Duodenal mucosa (tissue), 2 donors: ENCODE measurements around the gene BEX3.
"Not testable (repeated sequence)": the region's sequence is repeated elsewhere in the genome, so short reads cannot be mapped to it uniquely, and the experiment has no call there.

Experiments
- H3K27ac ChIP-seq: one replicate; pipeline ENCODE4 v1.7.0; 2013; ENCODE audit warnings: low read depth, low read length
- H3K27me3 ChIP-seq, 2 donors: one replicate each; pipeline ENCODE4 v1.7.0; 2013; ENCODE audit warnings: low read length in 2 of 2, control low read depth in 1 of 2; ENCODE audit not compliant: insufficient read depth in 2 of 2, control insufficient read depth in 1 of 2
- H3K36me3 ChIP-seq, 2 donors: one replicate each; pipeline ENCODE4 v1.7.0; 2013; ENCODE audit warnings: low read length in 2 of 2, control low read depth in 1 of 2; ENCODE audit not compliant: insufficient read depth in 2 of 2, control insufficient read depth in 1 of 2
- H3K4me1 ChIP-seq, 2 donors: one replicate each; pipeline ENCODE4 v1.7.0; 2013; ENCODE audit warnings: low read length in 2 of 2, control low read depth in 1 of 2; ENCODE audit not compliant: insufficient read depth in 2 of 2, control insufficient read depth in 1 of 2
- H3K4me3 ChIP-seq, 2 donors: one replicate each; pipeline ENCODE4 v1.7.0; 2013; ENCODE audit warnings: low read length in 2 of 2, low read depth in 1 of 2
- H3K9ac ChIP-seq, 2 donors: one replicate each; pipeline ENCODE4 v1.7.0; 2013; ENCODE audit warnings: low read length in 2 of 2, low read depth in 1 of 2
- H3K9me3 ChIP-seq, 2 donors: one replicate each; pipeline ENCODE4 v1.7.0; 2013; ENCODE audit warnings: low read length in 2 of 2, control low read depth in 1 of 2; ENCODE audit not compliant: control insufficient read depth in 1 of 2

Gene BEX3

DNA sequence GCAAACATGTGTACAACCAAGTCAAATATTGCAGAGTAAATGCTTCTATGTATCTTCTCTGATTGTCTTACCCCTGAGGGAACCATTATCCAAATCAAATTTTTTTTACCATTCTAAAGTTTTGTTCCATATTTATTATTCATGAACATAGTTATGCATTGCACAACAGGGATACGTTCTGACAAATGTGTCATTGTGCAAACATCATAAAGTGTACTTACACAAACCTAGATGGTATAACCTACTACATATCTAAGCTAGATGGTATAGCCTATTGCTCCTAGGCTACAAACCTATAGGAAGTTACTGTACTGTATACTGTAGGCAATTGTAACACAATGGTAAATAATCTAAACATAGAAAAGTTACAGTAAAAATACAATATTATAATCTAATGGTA is 23.4 kb downstream of the BEX3 start:
- no peak overlapping the region for H3K27ac ChIP-seq
- no peak overlapping the region for H3K9ac ChIP-seq
- no peak overlapping the region for H3K4me3 ChIP-seq
- no peaks in the 10 kb centered on the region for H3K36me3 ChIP-seq
- no peaks in the 10 kb centered on the region for H3K27me3 ChIP-seq
- H3K9me3 ChIP-seq = no peaks in the 10 kb centered on the region
- H3K4me1 ChIP-seq = no peaks in the 10 kb centered on the region

DNA sequence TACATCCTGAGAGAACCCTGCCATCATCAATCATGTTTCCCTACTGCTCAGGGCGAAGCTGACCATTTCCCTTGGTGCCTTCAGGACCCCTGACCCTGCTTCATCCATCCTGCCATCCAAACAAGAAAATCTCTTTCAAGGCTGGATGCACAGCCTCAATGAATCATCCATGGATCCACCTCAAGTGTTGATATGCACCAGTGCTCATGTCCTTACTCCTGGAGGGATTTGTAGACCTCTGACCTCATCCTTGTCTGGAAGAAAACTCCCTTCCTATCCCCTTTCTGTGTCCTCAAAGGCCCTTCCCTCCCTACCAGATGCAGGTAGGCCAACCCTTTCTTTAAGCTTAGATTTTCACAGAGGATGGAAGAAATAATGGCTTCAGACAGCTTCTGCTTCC is 24.6 kb downstream of the BEX3 start:
- no peaks in the 10 kb centered on the region for H3K4me1 ChIP-seq
- H3K9ac ChIP-seq = no peak overlapping the region
- H3K27me3 ChIP-seq = no peaks in the 10 kb centered on the region
- H3K9me3 ChIP-seq = no peaks in the 10 kb centered on the region
- H3K27ac ChIP-seq = no peak overlapping the region
- no peaks in the 10 kb centered on the region for H3K36me3 ChIP-seq
- H3K4me3 ChIP-seq = no peak overlapping the region

DNA sequence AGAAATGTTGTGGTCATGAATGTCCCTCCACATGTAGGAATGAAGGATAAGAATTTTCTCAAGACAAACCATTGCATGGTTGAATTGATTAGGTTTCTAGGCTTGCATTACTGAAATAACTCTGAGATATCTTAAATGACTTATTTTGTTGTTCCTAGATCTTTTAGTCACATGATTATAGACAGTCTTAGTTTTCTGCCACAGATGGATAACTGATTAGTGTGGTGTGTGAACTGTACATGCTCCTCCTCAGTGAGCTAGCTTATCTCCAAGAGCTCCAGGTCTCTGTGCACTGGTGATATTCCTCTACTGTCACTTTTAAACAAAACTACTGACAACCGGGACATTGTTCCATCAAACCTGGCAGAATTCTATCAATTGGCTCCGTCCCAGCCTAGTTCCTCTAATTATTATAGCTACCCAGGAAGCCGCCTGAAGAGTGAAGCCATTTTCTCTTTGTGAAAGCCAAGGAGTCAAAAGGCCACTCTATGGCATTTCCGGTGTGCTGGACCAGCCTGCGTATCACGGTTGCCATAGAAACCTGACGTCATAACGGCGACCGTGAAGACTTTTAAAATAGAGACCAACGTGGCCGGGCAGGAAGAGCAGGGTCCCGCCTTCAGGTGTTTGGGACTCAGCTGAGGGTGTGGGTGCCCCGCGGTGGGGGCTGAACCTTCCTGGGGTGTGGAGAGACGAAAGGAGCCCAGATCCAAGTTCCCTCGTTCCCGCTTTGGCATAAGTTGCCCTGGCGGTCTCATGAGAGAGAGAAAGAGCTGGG is 28.1 kb downstream of the BEX3 start:
- H3K9ac ChIP-seq = peak overlapping the region in 1 of 2 donors; percentile 18
- H3K4me3 ChIP-seq = peak overlapping the region; percentile 57 to 71
- H3K27me3 ChIP-seq = no peaks in the 10 kb centered on the region
- no peaks in the 10 kb centered on the region for H3K36me3 ChIP-seq
- no peak overlapping the region for H3K27ac ChIP-seq
- no peaks in the 10 kb centered on the region for H3K4me1 ChIP-seq
- no peaks in the 10 kb centered on the region for H3K9me3 ChIP-seq

DNA sequence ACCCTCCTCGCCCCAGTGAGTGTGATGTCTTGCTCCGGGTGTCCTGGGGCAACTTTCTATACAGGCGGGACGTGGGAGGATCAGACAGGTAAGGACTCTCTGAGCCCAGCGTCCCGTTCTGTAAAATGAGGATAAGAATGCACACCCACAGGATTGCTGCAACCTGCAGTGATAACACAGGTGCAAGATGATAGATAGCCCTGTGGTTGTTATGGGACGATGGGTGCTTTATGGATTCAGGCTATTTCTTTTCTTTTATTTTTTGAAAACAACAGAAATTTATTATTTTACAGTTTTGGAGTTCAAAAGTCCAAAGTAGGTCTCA is 28.6 kb downstream of the BEX3 start:
- peak overlapping the region in 1 of 2 donors; percentile 18 for H3K9ac ChIP-seq
- no peak overlapping the region for H3K27ac ChIP-seq

DNA sequence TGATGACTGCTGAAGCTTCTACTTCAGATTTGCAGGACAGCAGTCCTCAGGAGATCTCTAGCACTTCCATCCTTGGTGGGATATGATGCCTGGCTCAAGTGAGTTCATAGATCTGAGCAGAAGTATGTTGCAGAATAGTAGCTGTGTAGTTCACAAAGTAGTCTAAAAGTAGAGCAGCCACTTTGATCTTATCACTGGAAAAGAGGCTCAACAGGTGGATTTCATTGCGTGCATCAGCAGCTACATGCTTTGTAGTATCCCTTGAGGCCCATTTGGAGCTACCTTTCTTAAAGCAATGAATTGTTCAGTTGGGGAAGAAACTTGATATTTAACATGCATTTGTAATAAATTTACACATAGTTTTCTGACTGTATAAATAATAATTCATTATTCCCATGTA is 29.9 kb downstream of the BEX3 start:
- Histone ChIP-seq H3K4me1 (no peaks in the 10 kb centered on the region), H3K27me3 (no peaks in the 10 kb centered on the region), H3K9me3 (no peaks in the 10 kb centered on the region), H3K36me3 (no peaks in the 10 kb centered on the region), H3K9ac (no peak overlapping the region), H3K4me3 (no peak overlapping the region), H3K27ac (no peak overlapping the region)

More for the DNA sequence above, 28.6 kb downstream of the BEX3 start:
- no peaks in the 10 kb centered on the region for H3K36me3 ChIP-seq
- no peaks in the 10 kb centered on the region for H3K27me3 ChIP-seq
- no peaks in the 10 kb centered on the region for H3K4me1 ChIP-seq
- no peaks in the 10 kb centered on the region for H3K9me3 ChIP-seq
- peak overlapping the region; percentile 57 to 71 for H3K4me3 ChIP-seq

DNA sequence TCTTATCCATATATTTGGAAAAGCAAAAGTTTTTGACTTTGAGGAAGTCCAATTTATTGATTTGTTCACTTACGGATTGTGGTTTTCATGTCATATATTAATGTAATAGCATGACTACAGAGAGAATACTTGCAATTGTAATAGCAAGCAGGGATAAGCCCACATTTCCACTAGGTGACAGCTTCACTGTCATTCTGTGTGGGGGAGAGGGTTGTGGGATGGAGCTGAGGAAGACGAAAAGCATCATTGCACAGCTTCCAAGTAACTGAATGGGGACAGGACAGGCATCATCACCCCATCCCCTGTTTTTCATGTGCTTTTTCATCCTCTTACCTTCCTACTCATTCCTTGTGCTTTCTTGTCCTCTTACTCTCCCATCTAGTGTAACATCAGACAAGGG is 31.4 kb downstream of the BEX3 start:
- H3K9ac ChIP-seq = no peak overlapping the region
- H3K36me3 ChIP-seq = no peaks in the 10 kb centered on the region
- H3K4me1 ChIP-seq = no peaks in the 10 kb centered on the region
- no peaks in the 10 kb centered on the region for H3K27me3 ChIP-seq
- H3K4me3 ChIP-seq = no peak overlapping the region
- H3K27ac ChIP-seq = no peak overlapping the region
- no peaks in the 10 kb centered on the region for H3K9me3 ChIP-seq

DNA sequence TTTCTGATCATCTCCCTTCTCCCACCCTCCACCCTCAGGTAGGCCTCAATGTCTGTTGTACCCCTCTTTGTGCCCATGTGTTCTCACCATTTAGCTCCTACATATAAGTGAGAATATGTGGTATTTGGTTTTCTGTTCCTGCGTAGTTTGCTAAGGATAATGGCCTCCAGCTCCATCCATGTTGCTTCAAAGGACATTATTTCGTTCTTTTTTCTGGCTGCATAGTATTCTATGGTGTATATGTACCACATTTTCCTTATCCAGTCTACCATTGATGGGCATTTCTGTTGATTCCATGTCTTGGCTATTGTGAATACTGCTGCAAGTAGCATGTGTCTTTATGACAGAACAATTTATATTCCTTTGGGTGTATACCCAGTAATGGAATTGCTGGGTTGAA is 35.4 kb downstream of the BEX3 start:
- not testable (repeated sequence) for H3K4me1 ChIP-seq, H3K9me3 ChIP-seq, H3K9ac ChIP-seq, H3K27ac ChIP-seq, H3K4me3 ChIP-seq, H3K27me3 ChIP-seq, H3K36me3 ChIP-seq

DNA sequence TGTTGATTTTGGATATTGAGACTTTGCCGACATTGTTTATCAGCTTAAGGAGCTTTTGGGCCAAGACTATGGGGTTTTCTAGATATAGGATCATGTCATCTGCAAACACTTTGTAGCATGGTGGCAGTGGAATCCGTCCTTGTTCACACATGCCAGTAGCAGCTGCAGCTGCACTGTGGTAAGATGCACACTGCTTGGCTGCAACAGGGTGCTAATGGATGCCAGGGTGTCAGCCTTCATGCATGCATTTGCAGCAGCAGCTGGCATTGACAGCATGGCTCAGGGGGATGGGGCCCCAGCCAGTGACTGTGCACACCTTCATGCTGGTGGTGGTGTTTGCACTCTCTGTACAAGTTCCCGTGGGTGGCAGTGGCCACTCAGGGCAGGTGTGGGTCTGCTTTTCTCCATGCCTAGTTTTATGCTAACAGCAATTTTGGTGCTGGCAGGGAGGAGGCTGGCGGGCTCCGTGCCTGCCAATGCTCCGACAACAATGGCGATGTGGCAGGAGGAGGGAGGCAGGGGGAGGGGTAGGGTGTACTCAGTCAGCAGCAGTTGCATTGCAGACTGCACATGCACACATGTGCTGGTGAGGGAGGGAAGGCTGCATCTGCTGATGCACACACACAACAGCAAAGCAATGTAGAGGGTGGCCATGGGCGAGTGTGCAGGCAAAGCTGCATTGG is 37.5 kb downstream of the BEX3 start:
- Histone ChIP-seq H3K27ac (no peak overlapping the region), H3K36me3 (no peaks in the 10 kb centered on the region), H3K4me1 (no peaks in the 10 kb centered on the region), H3K27me3 (no peaks in the 10 kb centered on the region), H3K9me3 (no peaks in the 10 kb centered on the region), H3K4me3 (no peak overlapping the region), H3K9ac (no peak overlapping the region)

DNA sequence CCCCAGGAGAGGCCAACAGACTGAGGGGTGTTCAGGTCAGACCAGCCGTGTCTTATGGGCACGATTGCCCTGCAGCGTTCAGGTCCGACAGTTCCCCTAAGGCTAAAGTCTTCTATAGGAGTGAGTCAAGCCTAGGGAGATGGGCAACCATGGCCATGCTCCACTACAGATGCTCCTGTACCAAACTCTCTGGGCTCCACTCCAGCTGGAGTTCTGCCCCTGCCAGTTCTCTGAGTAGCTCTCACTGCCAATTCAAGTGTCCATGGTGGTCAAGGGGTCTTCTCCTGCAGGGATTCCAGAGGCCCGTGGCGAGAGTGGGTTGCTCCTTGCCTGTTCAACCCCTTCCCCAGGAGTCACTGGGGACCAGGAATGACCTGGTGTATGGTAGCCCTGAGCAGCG is 38.2 kb downstream of the BEX3 start:
- H3K9me3 ChIP-seq = no peaks in the 10 kb centered on the region
- no peak overlapping the region for H3K9ac ChIP-seq
- H3K36me3 ChIP-seq = no peaks in the 10 kb centered on the region
- no peak overlapping the region for H3K4me3 ChIP-seq
- no peak overlapping the region for H3K27ac ChIP-seq
- no peaks in the 10 kb centered on the region for H3K27me3 ChIP-seq
- no peaks in the 10 kb centered on the region for H3K4me1 ChIP-seq

DNA sequence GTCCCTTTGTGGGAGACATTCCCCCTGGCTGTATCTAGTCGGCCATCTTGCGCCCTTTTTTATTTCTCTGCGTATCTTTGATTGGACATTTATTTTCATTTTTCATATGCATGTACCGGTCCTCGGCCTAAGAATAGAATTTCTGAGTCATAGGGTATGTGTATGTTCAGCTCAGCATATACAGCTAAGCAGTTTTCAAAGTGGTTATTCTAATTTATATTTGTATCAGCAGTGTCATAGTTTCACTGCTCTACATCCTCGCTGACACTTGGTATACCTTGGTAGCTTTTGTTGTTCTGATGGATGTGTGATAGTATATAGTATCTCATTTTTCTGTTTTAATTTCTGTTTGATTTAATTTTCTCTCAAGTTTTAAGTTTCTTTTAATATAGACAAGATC is 38.7 kb downstream of the BEX3 start:
- Histone ChIP-seq H3K9me3 (no peaks in the 10 kb centered on the region), H3K4me1 (no peaks in the 10 kb centered on the region), H3K27ac (no peak overlapping the region)

More for the DNA sequence above, 38.7 kb downstream of the BEX3 start:
- H3K27me3 ChIP-seq = no peaks in the 10 kb centered on the region
- H3K36me3 ChIP-seq = no peaks in the 10 kb centered on the region
- H3K9ac ChIP-seq = no peak overlapping the region
- no peak overlapping the region for H3K4me3 ChIP-seq
